K562 (cell line): ENCODE results near the gene GLIS1. TPM values are rescaled to one million over a fixed set of nuclear protein-coding genes. Genes with fewer than 3 reads are reported as not detected.

ENCODE experiments used
- ATAC-seq: fragments of 200-7000 bp; cut with Tn5 transposase; 3 replicates; pipeline ENCODE4 v1.9.1; 2020; ENCODE audit warnings: moderate library complexity
- BruUV-seq: library from RNA; stranded (reverse); fragments of 400-500 nt; replicated peaks from 2 replicates; lab custom pipeline; 2021; lab: Mats Ljungman, UMichigan
- CTCF ChIA-PET: fragments of 300-600 bp; formaldehyde crosslinking; extraction: SDS; loops from one replicate; lab custom pipeline; 2021; ENCODE audit warnings: low intra/inter-chr PET ratio; lab: Yijun Ruan, JAX
- POLR2A ChIA-PET: fragments of 300-600, 350-650 bp; sonication (Branson Sonifier 250); formaldehyde crosslinking; extraction: SDS; loops from one replicate; lab custom pipeline; 2021; ENCODE audit warnings: antibody characterized with exemption, inconsistent platforms; lab: Yijun Ruan, JAX
- DNase-seq, 4 experiments: peaks; one replicate each; pipeline versions ENCODE4 v3.0.0 to v3.0.0-alpha.2; 2011 to 2018; ENCODE audit warnings: low spot score in 3 of 4, mixed read lengths in 3 of 4; ENCODE audit errors: extremely low read depth in 1 of 4
- FAIRE-seq: peaks from 2 replicates; lab custom pipeline; 2011; peaks lifted over from hg19 to GRCh38; lab: Jason Lieb, UNC
- H2AFZ ChIP-seq: 2 replicates; pipeline ENCODE4 v1.6.0; 2011; ENCODE audit warnings: low read depth, low read length, control low read depth, inconsistent platforms
- H3K27ac ChIP-seq: fragments of 200-600 bp; 3 replicates; pipeline ENCODE4 v1.8.0; 2011; ENCODE audit warnings: low read depth, mild to moderate bottlenecking, control low read depth, inconsistent platforms, low read length, moderate library complexity, mixed read lengths; ENCODE audit errors: extremely low read depth
- H3K27me3 ChIP-seq, 2 experiments: fragments of 300-600 bp in 1 of 2; 2 replicates in 1 of 2; 3 replicates in 1 of 2; pipeline versions ENCODE4 v1.6.0 to v1.8.0; 2011; ENCODE audit warnings: inconsistent platforms in 2 of 2, low read length in 2 of 2, mild to moderate bottlenecking in 1 of 2, mixed read lengths in 1 of 2, moderate library complexity in 1 of 2; ENCODE audit not compliant: control insufficient read depth in 2 of 2, insufficient read depth in 2 of 2
- H3K36me3 ChIP-seq: fragments of 300-600 bp; 3 replicates; pipeline ENCODE4 v1.8.0; 2011; ENCODE audit warnings: mild to moderate bottlenecking, low read length, inconsistent platforms; ENCODE audit not compliant: control insufficient read depth, insufficient read depth
- H3K4me1 ChIP-seq, 2 experiments: fragments of 200-600 bp in 1 of 2; replicated peaks in 1 of 2; 2 replicates in 1 of 2; 3 replicates in 1 of 2; pipeline versions ENCODE4 v1.5.1 to v1.8.0; 2011; ENCODE audit warnings: inconsistent platforms in 2 of 2, low read length in 2 of 2, mild to moderate bottlenecking in 1 of 2, mixed read lengths in 1 of 2, moderate library complexity in 1 of 2; ENCODE audit not compliant: control insufficient read depth in 2 of 2, insufficient read depth in 2 of 2
- H3K4me2 ChIP-seq: 2 replicates; pipeline ENCODE4 v1.6.1; 2011; ENCODE audit warnings: low read length, control low read depth, inconsistent platforms, mixed read lengths; ENCODE audit not compliant: insufficient read depth
- H3K4me3 ChIP-seq: fragments of 200-600 bp; sonication (generic), shearing (Covaris generic); 2 replicates; pipeline ENCODE4 v1.5.1; 2016; ENCODE audit warnings: control low read depth, inconsistent platforms
- H3K79me2 ChIP-seq: fragments of 200-600 bp; 3 replicates; pipeline ENCODE4 v1.8.0; 2011; ENCODE audit warnings: low read length, inconsistent platforms; ENCODE audit not compliant: control insufficient read depth, insufficient read depth
- H3K9ac ChIP-seq, 2 experiments: 2 replicates each; pipeline versions ENCODE4 v1.6.0 to v1.6.1; 2011; ENCODE audit warnings: low read depth in 2 of 2, low read length in 2 of 2, control low read depth in 1 of 2, inconsistent platforms in 1 of 2, mild to moderate bottlenecking in 1 of 2, mixed read lengths in 1 of 2; ENCODE audit not compliant: insufficient read depth in 1 of 2
- H3K9me1 ChIP-seq: one replicate; pipeline ENCODE4 v1.6.0; 2011; ENCODE audit warnings: inconsistent platforms, mild to moderate bottlenecking, low read length, moderate library complexity; ENCODE audit not compliant: control insufficient read depth, insufficient read depth
- H3K9me3 ChIP-seq: replicated peaks from 2 replicates; pipeline ENCODE4 v1.5.1; 2011; ENCODE audit warnings: low read depth, low read length, inconsistent platforms; ENCODE audit not compliant: control insufficient read depth, insufficient read depth
- H4K20me1 ChIP-seq: replicated peaks from 2 replicates; pipeline ENCODE4 v1.6.1; 2011; ENCODE audit warnings: low read length, inconsistent platforms, mixed read lengths; ENCODE audit not compliant: control insufficient read depth, insufficient read depth
- CBX1 ChIP-seq: sonication (generic); IDR thresholded peaks from 2 replicates; pipeline ENCODE4 v1.6.1; 2016; ENCODE audit warnings: antibody characterized with exemption, low read depth, mild to moderate bottlenecking
- NR1H2 ChIP-seq: sonication (generic); formaldehyde crosslinking; IDR thresholded peaks from 2 replicates; pipeline ENCODE4 v1.4.0; 2020; ENCODE audit warnings: mild to moderate bottlenecking, missing genetic modification reagents
- SIX5 ChIP-seq, 2 experiments: IDR thresholded peaks; 2 replicates each; pipeline ENCODE4 v1.6.1; 2011; ENCODE audit warnings: low read length in 2 of 2, borderline replicate concordance in 1 of 2, low read depth in 1 of 2, mild to moderate bottlenecking in 1 of 2, moderate library complexity in 1 of 2; ENCODE audit not compliant: insufficient read depth in 1 of 2
- ZBTB26 ChIP-seq: fragments of 450-650 bp; formaldehyde crosslinking; IDR thresholded peaks from 2 replicates; pipeline ENCODE4 v1.4.0; 2022; ENCODE audit warnings: missing genetic modification characterization
- ZNF407 ChIP-seq: fragments of 450-650 bp; IDR thresholded peaks from 2 replicates; pipeline ENCODE4 v1.6.1; 2016; ENCODE audit warnings: low read depth
- ZNF592 ChIP-seq: fragments of 450-650 bp; IDR thresholded peaks from 2 replicates; pipeline ENCODE4 v1.6.1; 2017; ENCODE audit warnings: antibody characterized with exemption, mild to moderate bottlenecking
- WGBS: fragments of 100-300 bp; shearing (Covaris generic); methylation state at CpG from one replicate; pipeline ENCODE4 v1.1.6; 2016; ENCODE audit warnings: low coverage, mixed read lengths; ENCODE audit not compliant: insufficient coverage; ENCODE audit errors: missing lambda C conversion rate; 5-methylcytosine and 5-hydroxymethylcytosine counted together
- in situ Hi-C: fragments of 300-500 bp; cut with MboI; formaldehyde crosslinking; loops from 4 replicates; pipeline ENCODE4 v1.15.0; 2018; ENCODE audit warnings: inconsistent platforms, mixed read lengths
- intact Hi-C: fragments of 100-400 bp; cut with micrococcal nuclease; formaldehyde crosslinking; loops from 2 replicates; pipeline ENCODE4 v1.14.2; 2022
- polyA plus RNA-seq, 8 experiments: library from polyadenylated mRNA; depleted of rRNA in 4 of 8; stranded (reverse) in 5 of 8; unstranded in 3 of 8; fragments of >200 nt; fragmentation: Nextera tagmentation in 2 of 8; fragmentation: Illumina TruSeq in 1 of 8; extraction: Ambion mirVana in 2 of 8; extraction: Trizol in 1 of 8; gene quantifications; 2 replicates each; pipeline versions ENCODE4 v1.2.1 to v1.2.3, GENCODE V29; 2011 to 2014; ENCODE audit warnings: inconsistent platforms in 1 of 8, missing spikeins in 1 of 8
- total RNA-seq, 7 experiments: library from RNA; depleted of rRNA in 6 of 7; stranded (reverse); fragments of >200 nt in 6 of 7; fragmentation: Illumina TruSeq in 2 of 7; extraction: Trizol in 2 of 7; gene quantifications; 2 replicates each; pipeline versions ENCODE4 v1.2.1 to v1.2.3, GENCODE V29; 2011 to 2021; ENCODE audit warnings: low replicate concordance in 1 of 7

Gene GLIS1
- total and polyA plus RNA-seq, 9 of the 15 experiments (the other 6 are each of a cell fraction or from before 2014, with no cell fraction given), result not detected

- no peak for DNase-seq
- TF ChIP-seq ZNF592 (no peak), ZBTB26 (CRISPR knock-in tag) (no peak), NR1H2 (CRISPR knock-in tag) (no peak), CBX1 (no peak), SIX5 (IDR thresholded peaks at IDR 0.05; ENCODE audit: borderline replicate concordance in 1 of 2, insufficient read depth in 1 of 2, low read depth in 1 of 2, low read length in 2 of 2) (no peak), ZNF407 (no peak)
Measured at GRCh38 chr1:53551428-53551995, 187.5 kb downstream of the GLIS1 start.

More at GRCh38 chr1:53551428-53551995, 187.5 kb downstream of the GLIS1 start:
- POLR2A ChIA-PET, result interaction anchor here (1.1 kb wide), 1 partner anchor 16 kb away, joined by 3 read pairs; no protein-coding TSS in a partner anchor
- in situ Hi-C loops (no loop called here), intact Hi-C loops (no loop called here)
- WGBS, result 0% methylated on average over 8 of the region's 8 CpGs
- BruUV-seq, result no TSS peak
- Histone ChIP-seq H3K4me2 (no peak overlapping the region), H3K4me1 (no peaks in the 10 kb centered on the region), H3K27me3 (peaks cover 22 to 65% of the 10 kb centered on the region in 2 experiments), H3K27ac (no peak overlapping the region), H2AFZ (no peak overlapping the region), H3K9me1 (no peaks in the 10 kb centered on the region), H4K20me1 (peaks cover 8% of the 10 kb centered on the region; the same call in 1 of the 2 replicates), H3K79me2 (no peaks in the 10 kb centered on the region), H3K9ac (no peak overlapping the region), H3K4me3 (no peak overlapping the region), H3K9me3 (no peaks in the 10 kb centered on the region; the same call in 1 of the 2 replicates), H3K36me3 (no peaks in the 10 kb centered on the region)
- FAIRE-seq, result no peak
- no peak for ATAC-seq
- CTCF ChIA-PET, result no interaction called here
